ENCODE measurements around the gene ITGB1BP1. TPM values are rescaled to one million over a fixed set of nuclear protein-coding genes. Genes with fewer than 3 reads are reported as not detected.

The ITGB1BP1 gene
- total RNA-seq, 1 experiment from 2014 or later = 57.3 TPM

- DNase-seq (ENCODE audit: low read depth) = peak; percentile 92
Observed at GRCh38 chr2:9378433-9379390, 44.6 kb downstream of the ITGB1BP1 start.

GRCh38 chr2:9377461-9378097, 45.7 kb downstream of the ITGB1BP1 start:
- DNase-seq (ENCODE audit: low read depth) = peak; percentile 35

GRCh38 chr2:9375857-9376428, 47.4 kb downstream of the ITGB1BP1 start:
- no peak for DNase-seq (ENCODE audit: low read depth)

GRCh38 chr2:9374071-9374730, 49.1 kb downstream of the ITGB1BP1 start:
- no peak for DNase-seq (ENCODE audit: low read depth)

GRCh38 chr2:9373476-9373875, 49.9 kb downstream of the ITGB1BP1 start:
- no peak for DNase-seq (ENCODE audit: low read depth)

- DNase-seq (ENCODE audit: low read depth) = no peak
Observed at GRCh38 chr2:9373047-9373446, 50.3 kb downstream of the ITGB1BP1 start.

- DNase-seq (ENCODE audit: low read depth) = no peak
Observed at GRCh38 chr2:9370746-9371145, 52.6 kb downstream of the ITGB1BP1 start.

GRCh38 chr2:9366026-9366425, 57.3 kb downstream of the ITGB1BP1 start:
- no peak for DNase-seq (ENCODE audit: low read depth)

- no peak for DNase-seq (ENCODE audit: low read depth)
Observed at GRCh38 chr2:9365498-9366019, 57.8 kb downstream of the ITGB1BP1 start.

GRCh38 chr2:9364791-9365497, 58.4 kb downstream of the ITGB1BP1 start:
- DNase-seq (ENCODE audit: low read depth) = peak; percentile 39

- no peak for DNase-seq (ENCODE audit: low read depth)
Observed at GRCh38 chr2:9364373-9364772, 59.0 kb downstream of the ITGB1BP1 start.

- peak; percentile 67 for DNase-seq (ENCODE audit: low read depth)
Observed at GRCh38 chr2:9360701-9361100, 62.6 kb downstream of the ITGB1BP1 start.

GRCh38 chr2:9360110-9360509, 63.2 kb downstream of the ITGB1BP1 start:
- DNase-seq (ENCODE audit: low read depth) = no peak

GRCh38 chr2:9359463-9359862, 63.9 kb downstream of the ITGB1BP1 start:
- DNase-seq (ENCODE audit: low read depth) = no peak

GRCh38 chr2:9358846-9359245, 64.5 kb downstream of the ITGB1BP1 start:
- DNase-seq (ENCODE audit: low read depth) = no peak

- no peak for DNase-seq (ENCODE audit: low read depth)
Observed at GRCh38 chr2:9356261-9356660, 67.1 kb downstream of the ITGB1BP1 start.

- no peak for DNase-seq (ENCODE audit: low read depth)
Observed at GRCh38 chr2:9355716-9356115, 67.6 kb downstream of the ITGB1BP1 start.

GRCh38 chr2:9355270-9355669, 68.1 kb downstream of the ITGB1BP1 start:
- DNase-seq (ENCODE audit: low read depth) = no peak

- DNase-seq (ENCODE audit: low read depth) = no peak
Observed at GRCh38 chr2:9354318-9354717, 69.0 kb downstream of the ITGB1BP1 start.
